GM12891 (cell line): ENCODE data around the gene MAP3K20.
"Not testable (repeated sequence)": the region's sequence is repeated elsewhere in the genome, so short reads cannot be mapped to it uniquely, and the experiment has no call there.

ENCODE experiments used
- DNase-seq: peaks from one replicate; pipeline ENCODE4 v3.0.0; 2011; ENCODE audit warnings: low spot score; ENCODE audit not compliant: insufficient read length
- FAIRE-seq: peaks from 2 replicates; lab custom pipeline; 2011; peaks lifted over from hg19 to GRCh38; lab: Jason Lieb, UNC
- PAX5 ChIP-seq: IDR thresholded peaks from 2 replicates; pipeline ENCODE4 v1.6.1; 2011; ENCODE audit warnings: low read length, moderate library complexity, mild to moderate bottlenecking; ENCODE audit not compliant: insufficient read depth, severe bottlenecking
- POLR2A ChIP-seq: IDR thresholded peaks from 2 replicates; pipeline ENCODE4 v1.6.1; 2011; ENCODE audit warnings: low read depth, low read length, control low read depth
- POLR2AphosphoS5 ChIP-seq: IDR thresholded peaks from 2 replicates; pipeline ENCODE4 v1.6.1; 2011; ENCODE audit warnings: low read depth, low read length, control low read depth
- POU2F2 ChIP-seq: IDR thresholded peaks from 2 replicates; pipeline ENCODE4 v1.6.1; 2011; ENCODE audit warnings: low read depth, mild to moderate bottlenecking, control low read depth, low read length, moderate library complexity
- SPI1 ChIP-seq: IDR thresholded peaks from 2 replicates; pipeline ENCODE4 v1.6.1; 2011; ENCODE audit warnings: low read depth, low read length, control low read depth
- TAF1 ChIP-seq: IDR thresholded peaks from 2 replicates; pipeline ENCODE4 v1.6.1; 2011; ENCODE audit warnings: low read depth, low read length, control low read depth

MAP3K20 gene

GRCh38 chr2:173122936-173123335 lies 47.3 kb downstream of the MAP3K20 start:
- no peak for TF ChIP-seq PAX5
- TF ChIP-seq SPI1 = no peak
- no peak for TF ChIP-seq TAF1
- no peak for TF ChIP-seq POU2F2
- TF ChIP-seq POLR2AphosphoS5 = no peak
- no peak for TF ChIP-seq POLR2A
- DNase-seq (no peak), FAIRE-seq (no peak)

DNA sequence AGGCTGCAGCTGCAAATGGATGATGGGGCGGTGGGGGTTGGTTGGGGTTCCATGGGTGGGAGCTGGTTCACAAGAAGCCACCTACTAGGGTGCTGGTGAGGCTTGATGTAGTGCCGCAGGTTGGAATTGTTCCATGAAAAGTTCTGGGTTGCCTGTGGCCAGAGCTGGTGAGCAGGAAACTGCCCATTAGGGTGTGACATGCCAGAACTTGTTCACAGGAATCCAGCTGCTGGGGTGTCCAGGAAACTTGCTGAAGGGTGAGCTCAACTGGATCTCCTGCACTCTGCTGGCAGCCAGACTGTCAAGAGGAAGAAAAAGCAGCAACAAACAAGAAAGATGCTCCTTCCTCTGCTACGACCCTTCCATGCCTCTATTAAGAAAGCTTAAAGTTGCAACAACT lies 48.8 kb downstream of the MAP3K20 start:
- TF ChIP-seq POLR2A (no peak), SPI1 (no peak), POU2F2 (no peak), POLR2AphosphoS5 (no peak), TAF1 (no peak), PAX5 (no peak)
- FAIRE-seq = no peak
- DNase-seq = no peak

DNA sequence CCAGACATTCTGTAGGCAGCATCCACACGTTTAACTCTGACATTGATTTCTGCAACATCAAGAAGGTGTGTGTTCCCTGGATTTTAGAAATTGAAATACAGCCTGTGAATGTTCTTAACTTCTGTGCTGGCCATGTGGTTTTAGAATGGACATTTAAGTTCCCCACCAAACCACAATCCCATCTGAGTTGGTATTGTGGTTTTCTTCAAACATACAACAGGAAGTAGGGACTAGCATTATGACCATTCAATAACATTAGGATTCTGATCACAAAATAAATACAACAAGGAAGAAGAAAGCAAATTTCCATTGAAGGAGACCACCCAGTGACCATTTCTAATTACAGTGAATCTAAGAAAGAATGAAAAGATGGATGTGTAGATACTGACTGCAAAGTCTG lies 51.2 kb downstream of the MAP3K20 start:
- no peak for TF ChIP-seq TAF1
- TF ChIP-seq SPI1 = 0 out of 2 replicates have a peak, but pooled peaks have one; percentile 26
- FAIRE-seq (peak; percentile 54), DNase-seq (no peak)

DNA sequence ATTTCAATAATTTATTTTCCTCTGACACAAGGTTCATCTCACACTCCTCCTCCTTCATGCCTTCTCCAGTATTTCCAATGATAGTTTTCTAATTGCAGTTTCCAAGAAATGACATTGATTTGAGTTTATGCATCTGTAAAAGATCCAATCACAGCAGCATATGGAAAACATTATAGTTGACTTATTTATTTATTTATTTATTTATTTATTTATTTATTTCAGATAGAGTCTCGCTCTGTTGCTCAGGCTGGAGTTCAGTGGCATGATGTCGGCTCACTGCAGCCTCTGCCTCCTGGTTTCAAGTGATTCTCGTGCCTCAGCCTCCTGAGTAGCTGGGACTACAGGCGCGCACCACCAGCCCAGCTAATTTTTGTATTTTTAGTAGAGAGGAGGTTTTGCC lies 52.5 kb downstream of the MAP3K20 start:
- not testable (repeated sequence) for DNase-seq, FAIRE-seq

GRCh38 chr2:173130496-173131465 lies 55.1 kb downstream of the MAP3K20 start:
- no peak for TF ChIP-seq PAX5
- no peak for TF ChIP-seq POLR2A
- TF ChIP-seq POU2F2 = no peak
- no peak for TF ChIP-seq SPI1
- TF ChIP-seq POLR2AphosphoS5 = no peak
- TF ChIP-seq TAF1 = no peak
- no peak for DNase-seq
- FAIRE-seq = peak; percentile 43

- TF ChIP-seq POLR2A = no peak
- no peak for TF ChIP-seq POLR2AphosphoS5
- no peak for TF ChIP-seq PAX5
- no peak for TF ChIP-seq TAF1
- no peak for TF ChIP-seq POU2F2
- TF ChIP-seq SPI1 = no peak
- DNase-seq = no peak
- FAIRE-seq = no peak
Observed at GRCh38 chr2:173132531-173132930, 56.9 kb downstream of the MAP3K20 start.

- TF ChIP-seq POLR2AphosphoS5 = no peak
- no peak for TF ChIP-seq TAF1
- no peak for TF ChIP-seq PAX5
- peak; percentile 41; the same call in 1 of the 2 replicates for TF ChIP-seq SPI1
- no peak for DNase-seq
- FAIRE-seq = peak; percentile 54
Observed at GRCh38 chr2:173134703-173135102, 59.1 kb downstream of the MAP3K20 start.

- DNase-seq (no peak), FAIRE-seq (no peak)
- TF ChIP-seq POLR2AphosphoS5 (no peak), POU2F2 (no peak), SPI1 (no peak), PAX5 (no peak), TAF1 (no peak), POLR2A (no peak)
Observed at GRCh38 chr2:173136067-173136466, 60.4 kb downstream of the MAP3K20 start.

DNA sequence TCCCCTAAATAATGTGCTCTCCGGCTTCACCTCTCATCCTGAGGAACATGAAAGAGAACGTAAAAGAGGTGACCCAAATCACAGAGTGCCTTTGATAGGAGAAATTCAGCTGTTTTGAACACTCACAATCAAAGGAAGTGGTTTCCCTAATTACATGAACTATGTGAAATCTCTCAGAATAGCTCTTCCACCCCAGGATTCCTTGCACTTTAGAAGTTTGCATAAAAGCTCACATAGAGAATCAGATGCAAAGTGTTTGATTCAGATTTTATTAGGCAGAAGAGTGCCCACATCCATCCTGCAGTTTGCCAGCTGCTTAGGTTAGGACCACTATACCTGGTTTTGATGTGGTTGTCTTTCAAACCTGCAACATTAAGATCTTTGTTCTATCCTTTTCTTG lies 61.0 kb downstream of the MAP3K20 start:
- no peak for DNase-seq
- peak; percentile 28 for FAIRE-seq
- TF ChIP-seq TAF1 = no peak
- no peak for TF ChIP-seq POLR2AphosphoS5
- no peak for TF ChIP-seq POLR2A
- TF ChIP-seq POU2F2 = no peak
- TF ChIP-seq SPI1 = no peak
- TF ChIP-seq PAX5 = no peak

DNA sequence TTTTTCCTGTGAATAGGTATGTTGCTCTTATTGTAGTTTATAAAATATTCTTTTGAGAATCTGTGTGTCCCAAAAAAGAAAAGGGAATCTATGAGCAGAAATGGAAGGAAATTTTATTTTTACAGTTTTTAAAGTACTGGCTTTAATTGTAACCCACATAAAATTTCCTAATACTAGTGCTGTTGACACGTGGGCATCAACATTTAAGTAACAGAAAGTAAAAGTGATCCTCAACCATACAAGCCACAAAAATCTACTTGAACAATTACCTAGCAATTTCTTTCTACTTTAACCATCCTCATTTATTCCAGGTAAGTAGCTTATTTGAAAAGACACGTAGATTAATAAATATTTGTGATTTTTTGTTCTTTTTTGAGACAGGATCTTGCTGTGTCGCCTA lies 62.0 kb downstream of the MAP3K20 start:
- FAIRE-seq (no peak), DNase-seq (no peak)
- TF ChIP-seq TAF1 (no peak), POLR2A (no peak), POU2F2 (no peak), SPI1 (no peak), POLR2AphosphoS5 (no peak), PAX5 (no peak)

- FAIRE-seq = no peak
- TF ChIP-seq POLR2A (no peak), TAF1 (no peak), POLR2AphosphoS5 (no peak), POU2F2 (no peak), PAX5 (no peak), SPI1 (no peak)
Observed at GRCh38 chr2:173138962-173139361, 63.3 kb downstream of the MAP3K20 start.

More at GRCh38 chr2:173138962-173139361, 63.3 kb downstream of the MAP3K20 start:
- DNase-seq = no peak
